ENCODE measurements around the gene KLF9. TPM values are rescaled to one million over a fixed set of nuclear protein-coding genes. Genes with fewer than 3 reads are reported as not detected.
"Not testable (repeated sequence)": the region's sequence is repeated elsewhere in the genome, so short reads cannot be mapped to it uniquely, and the experiment has no call there.

KLF9 gene
- polyA plus RNA-seq, 2 donors = 5.8 to 9.0 TPM

- no peaks in the 10 kb centered on the region for H3K9me3 ChIP-seq (ENCODE audit: control insufficient read depth in 2 of 2, insufficient read depth in 1 of 2, low read depth in 1 of 2, low read length in 1 of 2)
- H3K4me3 ChIP-seq (ENCODE audit: low read depth in 1 of 2, low read length in 2 of 2) = no peak overlapping the region
- H3K27ac ChIP-seq (ENCODE audit: low read depth in 2 of 2, low read length in 1 of 2) = peak overlapping the region in 1 of 2 donors; percentile 68
- peaks cover 5 to 6% of the 10 kb centered on the region in 2 donors for H3K4me1 ChIP-seq (ENCODE audit: control insufficient read depth in 2 of 2, insufficient read depth in 2 of 2, low read length in 1 of 2)
- WGBS, 2 donors = 63 to 70% methylated on average over 4 of the region's 4 CpGs
- H3K27me3 ChIP-seq (ENCODE audit: control insufficient read depth in 1 of 2, insufficient read depth in 2 of 2, low read length in 2 of 2) = no peaks in the 10 kb centered on the region
- no peaks in the 10 kb centered on the region for H3K36me3 ChIP-seq (ENCODE audit: control insufficient read depth in 2 of 2, insufficient read depth in 2 of 2, low read length in 1 of 2)
Measured at GRCh38 chr9:70407081-70407503, 7.4 kb downstream of the KLF9 start.

- Histone ChIP-seq H3K36me3 (ENCODE audit: control insufficient read depth in 2 of 2, insufficient read depth in 2 of 2, low read length in 1 of 2) (no peaks in the 10 kb centered on the region), H3K27me3 (ENCODE audit: control insufficient read depth in 1 of 2, insufficient read depth in 2 of 2, low read length in 2 of 2) (no peaks in the 10 kb centered on the region), H3K4me3 (ENCODE audit: low read depth in 1 of 2, low read length in 2 of 2) (no peak overlapping the region), H3K27ac (ENCODE audit: low read depth in 2 of 2, low read length in 1 of 2) (peak overlapping the region; percentile 42 to 51), H3K4me1 (ENCODE audit: control insufficient read depth in 2 of 2, insufficient read depth in 2 of 2, low read length in 1 of 2) (peaks cover 5 to 6% of the 10 kb centered on the region in 2 donors), H3K9me3 (ENCODE audit: control insufficient read depth in 2 of 2, insufficient read depth in 1 of 2, low read depth in 1 of 2, low read length in 1 of 2) (no peaks in the 10 kb centered on the region)
- 59 to 64% methylated on average over 6 of the region's 6 CpGs for WGBS, 2 donors
Measured at GRCh38 chr9:70406434-70406862, 8.0 kb downstream of the KLF9 start.

GRCh38 chr9:70405808-70406433, 8.5 kb downstream of the KLF9 start:
- 50 to 53% methylated on average over 3 of the region's 3 CpGs for WGBS, 2 donors
- H3K4me3 ChIP-seq (ENCODE audit: low read depth in 1 of 2, low read length in 2 of 2) = no peak overlapping the region
- no peaks in the 10 kb centered on the region for H3K9me3 ChIP-seq (ENCODE audit: control insufficient read depth in 2 of 2, insufficient read depth in 1 of 2, low read depth in 1 of 2, low read length in 1 of 2)
- no peaks in the 10 kb centered on the region for H3K36me3 ChIP-seq (ENCODE audit: control insufficient read depth in 2 of 2, insufficient read depth in 2 of 2, low read length in 1 of 2)
- peak overlapping the region; percentile 42 to 44 for H3K27ac ChIP-seq (ENCODE audit: low read depth in 2 of 2, low read length in 1 of 2)
- no peaks in the 10 kb centered on the region for H3K27me3 ChIP-seq (ENCODE audit: control insufficient read depth in 1 of 2, insufficient read depth in 2 of 2, low read length in 2 of 2)
- peaks cover 5 to 6% of the 10 kb centered on the region in 2 donors for H3K4me1 ChIP-seq (ENCODE audit: control insufficient read depth in 2 of 2, insufficient read depth in 2 of 2, low read length in 1 of 2)

- Histone ChIP-seq H3K36me3 (ENCODE audit: control insufficient read depth in 2 of 2, insufficient read depth in 2 of 2, low read length in 1 of 2) (peaks cover 0 to 2% of the 10 kb centered on the region in 2 donors), H3K4me1 (ENCODE audit: control insufficient read depth in 2 of 2, insufficient read depth in 2 of 2, low read length in 1 of 2) (peaks cover 7 to 9% of the 10 kb centered on the region in 2 donors), H3K9me3 (ENCODE audit: control insufficient read depth in 2 of 2, insufficient read depth in 1 of 2, low read depth in 1 of 2, low read length in 1 of 2) (no peaks in the 10 kb centered on the region), H3K27me3 (ENCODE audit: control insufficient read depth in 1 of 2, insufficient read depth in 2 of 2, low read length in 2 of 2) (no peaks in the 10 kb centered on the region), H3K4me3 (ENCODE audit: low read depth in 1 of 2, low read length in 2 of 2) (no peak overlapping the region), H3K27ac (ENCODE audit: low read depth in 2 of 2, low read length in 1 of 2) (peak overlapping the region in 1 of 2 donors; percentile 27)
- WGBS, 2 donors = 76 to 83% methylated on average over 2 of the region's 2 CpGs
Measured at GRCh38 chr9:70404261-70404660, 10.2 kb downstream of the KLF9 start.

- Histone ChIP-seq H3K36me3 (ENCODE audit: control insufficient read depth in 2 of 2, insufficient read depth in 2 of 2, low read length in 1 of 2) (peaks cover 0 to 2% of the 10 kb centered on the region in 2 donors), H3K27ac (ENCODE audit: low read depth in 2 of 2, low read length in 1 of 2) (peak overlapping the region; percentile 16 to 26), H3K27me3 (ENCODE audit: control insufficient read depth in 1 of 2, insufficient read depth in 2 of 2, low read length in 2 of 2) (no peaks in the 10 kb centered on the region), H3K9me3 (ENCODE audit: control insufficient read depth in 2 of 2, insufficient read depth in 1 of 2, low read depth in 1 of 2, low read length in 1 of 2) (no peaks in the 10 kb centered on the region), H3K4me3 (ENCODE audit: low read depth in 1 of 2, low read length in 2 of 2) (no peak overlapping the region), H3K4me1 (ENCODE audit: control insufficient read depth in 2 of 2, insufficient read depth in 2 of 2, low read length in 1 of 2) (peaks cover 7 to 9% of the 10 kb centered on the region in 2 donors)
- WGBS, 2 donors = 60 to 62% methylated on average over 4 of the region's 4 CpGs
Measured at GRCh38 chr9:70403618-70404025, 10.8 kb downstream of the KLF9 start.

- Histone ChIP-seq H3K4me1 (ENCODE audit: control insufficient read depth in 2 of 2, insufficient read depth in 2 of 2, low read length in 1 of 2) (peaks cover 5 to 7% of the 10 kb centered on the region in 2 donors), H3K27ac (ENCODE audit: low read depth in 2 of 2, low read length in 1 of 2) (peak overlapping the region; percentile 16 to 26), H3K27me3 (ENCODE audit: control insufficient read depth in 1 of 2, insufficient read depth in 2 of 2, low read length in 2 of 2) (no peaks in the 10 kb centered on the region), H3K9me3 (ENCODE audit: control insufficient read depth in 2 of 2, insufficient read depth in 1 of 2, low read depth in 1 of 2, low read length in 1 of 2) (no peaks in the 10 kb centered on the region), H3K36me3 (ENCODE audit: control insufficient read depth in 2 of 2, insufficient read depth in 2 of 2, low read length in 1 of 2) (peaks cover 0 to 2% of the 10 kb centered on the region in 2 donors), H3K4me3 (ENCODE audit: low read depth in 1 of 2, low read length in 2 of 2) (no peak overlapping the region)
- 69 to 78% methylated on average over 2 of the region's 2 CpGs for WGBS, 2 donors
Measured at GRCh38 chr9:70403166-70403565, 11.3 kb downstream of the KLF9 start.

GRCh38 chr9:70402213-70402612, 12.2 kb downstream of the KLF9 start:
- H3K4me1 ChIP-seq (ENCODE audit: control insufficient read depth in 2 of 2, insufficient read depth in 2 of 2, low read length in 1 of 2) = peaks cover 5 to 6% of the 10 kb centered on the region in 2 donors

GRCh38 chr9:70401241-70401640, 13.2 kb downstream of the KLF9 start:
- not testable (repeated sequence) for H3K4me1 ChIP-seq (ENCODE audit: control insufficient read depth in 2 of 2, insufficient read depth in 2 of 2, low read length in 1 of 2); H3K27ac ChIP-seq (ENCODE audit: low read depth in 2 of 2, low read length in 1 of 2); H3K4me3 ChIP-seq (ENCODE audit: low read depth in 1 of 2, low read length in 2 of 2); H3K27me3 ChIP-seq (ENCODE audit: control insufficient read depth in 1 of 2, insufficient read depth in 2 of 2, low read length in 2 of 2); H3K9me3 ChIP-seq (ENCODE audit: control insufficient read depth in 2 of 2, insufficient read depth in 1 of 2, low read depth in 1 of 2, low read length in 1 of 2); H3K36me3 ChIP-seq (ENCODE audit: control insufficient read depth in 2 of 2, insufficient read depth in 2 of 2, low read length in 1 of 2)
- WGBS, 2 donors = 94 to 97% methylated on average over 6 of the region's 6 CpGs

More at GRCh38 chr9:70402213-70402612, 12.2 kb downstream of the KLF9 start:
- Histone ChIP-seq H3K9me3 (ENCODE audit: control insufficient read depth in 2 of 2, insufficient read depth in 1 of 2, low read depth in 1 of 2, low read length in 1 of 2) (no peaks in the 10 kb centered on the region), H3K27ac (ENCODE audit: low read depth in 2 of 2, low read length in 1 of 2) (no peak overlapping the region), H3K4me3 (ENCODE audit: low read depth in 1 of 2, low read length in 2 of 2) (no peak overlapping the region), H3K36me3 (ENCODE audit: control insufficient read depth in 2 of 2, insufficient read depth in 2 of 2, low read length in 1 of 2) (peaks cover 0 to 2% of the 10 kb centered on the region in 2 donors), H3K27me3 (ENCODE audit: control insufficient read depth in 1 of 2, insufficient read depth in 2 of 2, low read length in 2 of 2) (no peaks in the 10 kb centered on the region)
- WGBS, 2 donors = 62 to 65% methylated on average over 1 of the region's 1 CpG

GRCh38 chr9:70400107-70400892, 14.2 kb downstream of the KLF9 start:
- peaks cover 5 to 6% of the 10 kb centered on the region in 2 donors for H3K4me1 ChIP-seq (ENCODE audit: control insufficient read depth in 2 of 2, insufficient read depth in 2 of 2, low read length in 1 of 2)
- H3K27ac ChIP-seq (ENCODE audit: low read depth in 2 of 2, low read length in 1 of 2) = peak overlapping the region in 1 of 2 donors; percentile 3
- no peaks in the 10 kb centered on the region for H3K27me3 ChIP-seq (ENCODE audit: control insufficient read depth in 1 of 2, insufficient read depth in 2 of 2, low read length in 2 of 2)
- peaks cover 0 to 2% of the 10 kb centered on the region in 2 donors for H3K36me3 ChIP-seq (ENCODE audit: control insufficient read depth in 2 of 2, insufficient read depth in 2 of 2, low read length in 1 of 2)
- no peaks in the 10 kb centered on the region for H3K9me3 ChIP-seq (ENCODE audit: control insufficient read depth in 2 of 2, insufficient read depth in 1 of 2, low read depth in 1 of 2, low read length in 1 of 2)
- no peak overlapping the region for H3K4me3 ChIP-seq (ENCODE audit: low read depth in 1 of 2, low read length in 2 of 2)
- WGBS, 2 donors = 81 to 82% methylated on average over 5 of the region's 5 CpGs
